Activated CD4-positive, CD25-positive, alpha-beta regulatory T cell treated with anti-CD3 and anti-CD28 coated beads, Interleukin-2, amount 50 U/mL, for 24 hours (primary cell): ENCODE results near the gene RERG.

Experiments used
- ATAC-seq, 2 donors: fragments of 150-1000 bp; cut with Tn5 transposase; one replicate each; pipeline ENCODE4 v1.10.0; 2021; ENCODE audit warnings: mild to moderate bottlenecking in 1 of 2, moderate library complexity in 1 of 2

The RERG gene

GRCh38 chr12:15184484-15184883 lies 36.7 kb downstream of the RERG start:
- ATAC-seq: no peak

GRCh38 chr12:15183821-15184220 lies 37.4 kb downstream of the RERG start:
- ATAC-seq: no peak

GRCh38 chr12:15181017-15181683 lies 40.1 kb downstream of the RERG start:
- ATAC-seq: no peak

GRCh38 chr12:15180325-15180724 lies 40.9 kb downstream of the RERG start:
- no peak for ATAC-seq

GRCh38 chr12:15179672-15180071 lies 41.5 kb downstream of the RERG start:
- ATAC-seq: no peak

- ATAC-seq: no peak
Measured at GRCh38 chr12:15173142-15173541, 48.1 kb downstream of the RERG start.

- no peak for ATAC-seq
Measured at GRCh38 chr12:15172060-15172822, 49.0 kb downstream of the RERG start.

- no peak for ATAC-seq
Measured at GRCh38 chr12:15171012-15171655, 50.1 kb downstream of the RERG start.

- ATAC-seq: no peak
Measured at GRCh38 chr12:15168026-15168678, 53.1 kb downstream of the RERG start.

GRCh38 chr12:15165012-15165659 lies 56.1 kb downstream of the RERG start:
- no peak for ATAC-seq

- ATAC-seq: no peak
Measured at GRCh38 chr12:15163030-15163976, 57.9 kb downstream of the RERG start.

GRCh38 chr12:15158083-15158482 lies 63.1 kb downstream of the RERG start:
- ATAC-seq: no peak

- no peak for ATAC-seq
Measured at GRCh38 chr12:15157269-15157671, 63.9 kb downstream of the RERG start.

GRCh38 chr12:15155271-15155670 lies 65.9 kb downstream of the RERG start:
- no peak for ATAC-seq

- ATAC-seq: no peak
Measured at GRCh38 chr12:15154103-15154502, 67.1 kb downstream of the RERG start.

GRCh38 chr12:15152868-15153267 lies 68.3 kb downstream of the RERG start:
- no peak for ATAC-seq

- ATAC-seq: no peak
Measured at GRCh38 chr12:15152456-15152855, 68.8 kb downstream of the RERG start.

GRCh38 chr12:15151161-15152091 lies 69.8 kb downstream of the RERG start:
- ATAC-seq: no peak

GRCh38 chr12:15146585-15146984 lies 74.6 kb downstream of the RERG start:
- no peak for ATAC-seq

GRCh38 chr12:15143467-15143866 lies 77.8 kb downstream of the RERG start:
- no peak for ATAC-seq

- ATAC-seq: no peak
Measured at GRCh38 chr12:15142711-15143110, 78.5 kb downstream of the RERG start.
